Prostate gland (tissue), 2 donors: ENCODE measurements around the gene S100A16. TPM values are rescaled to one million over a fixed set of nuclear protein-coding genes. Genes with fewer than 3 reads are reported as not detected.
"Not testable (repeated sequence)": the region's sequence is repeated elsewhere in the genome, so short reads cannot be mapped to it uniquely, and the experiment has no call there.

Source experiments
- DNase-seq: peaks from one replicate; pipeline ENCODE4 v3.0.0-alpha.2; 2019; ENCODE audit warnings: low spot score
- H3K27ac ChIP-seq, 2 donors: fragments of 200-600 bp; sonication (generic); 2 replicates each; pipeline ENCODE4 v1.5.1; 2017 to 2019
- H3K27me3 ChIP-seq: fragments of 200-600 bp; sonication (generic); replicated peaks from 2 replicates; pipeline ENCODE4 v1.5.1; 2019; ENCODE audit not compliant: insufficient read depth
- H3K36me3 ChIP-seq, 2 donors: fragments of 200-600 bp; sonication (generic); 1 replicate in 1 of 2; 2 replicates in 1 of 2; pipeline versions ENCODE4 v1.5.1 to v1.8.1; 2017 to 2019
- H3K4me1 ChIP-seq: fragments of 200-600 bp; sonication (generic); replicated peaks from 2 replicates; pipeline ENCODE4 v1.5.1; 2019
- H3K4me3 ChIP-seq, 2 donors: fragments of 200-600 bp; sonication (generic); 2 replicates each; pipeline ENCODE4 v1.5.1; 2017 to 2019
- H3K9me3 ChIP-seq: fragments of 200-600 bp; sonication (generic); 2 replicates; pipeline ENCODE4 v1.5.1; 2017
- CTCF ChIP-seq, 4 experiments: fragments of 200-600 bp in 2 of 4; fragments of 450-650 bp in 2 of 4; sonication (generic) in 2 of 4; IDR thresholded peaks; 1 replicate in 3 of 4; 2 replicates in 1 of 4; pipeline ENCODE4 v1.5.1; 2016 to 2019; ENCODE audit warnings: antibody characterized with exemption in 4 of 4, mild to moderate bottlenecking in 2 of 4, moderate library complexity in 2 of 4
- POLR2A ChIP-seq: fragments of 450-650 bp; IDR thresholded peaks from one replicate; pipeline ENCODE4 v1.6.1; 2016; ENCODE audit warnings: antibody characterized with exemption, mild to moderate bottlenecking
- POLR2AphosphoS5 ChIP-seq: sonication (generic); formaldehyde crosslinking; IDR thresholded peaks from one replicate; pipeline ENCODE4 v1.6.1; 2017; ENCODE audit warnings: antibody characterized with exemption
- WGBS: methylation state at CpG from one replicate; pipeline ENCODE4 v1.1.5; 2018; 5-methylcytosine and 5-hydroxymethylcytosine counted together
- intact Hi-C: fragments of 100-400 bp; cut with DNase I; formaldehyde crosslinking; loops from one replicate; pipeline ENCODE4 v1.14.2; 2022
- total RNA-seq, 2 donors: library from RNA; depleted of rRNA; stranded (reverse); fragments of >200 nt; gene quantifications; one replicate each; pipeline ENCODE4 v1.1.0, GENCODE V29; 2016

Gene S100A16
- total RNA-seq, 2 donors from 2014 or later = 78.4 to 165 TPM

DNA sequence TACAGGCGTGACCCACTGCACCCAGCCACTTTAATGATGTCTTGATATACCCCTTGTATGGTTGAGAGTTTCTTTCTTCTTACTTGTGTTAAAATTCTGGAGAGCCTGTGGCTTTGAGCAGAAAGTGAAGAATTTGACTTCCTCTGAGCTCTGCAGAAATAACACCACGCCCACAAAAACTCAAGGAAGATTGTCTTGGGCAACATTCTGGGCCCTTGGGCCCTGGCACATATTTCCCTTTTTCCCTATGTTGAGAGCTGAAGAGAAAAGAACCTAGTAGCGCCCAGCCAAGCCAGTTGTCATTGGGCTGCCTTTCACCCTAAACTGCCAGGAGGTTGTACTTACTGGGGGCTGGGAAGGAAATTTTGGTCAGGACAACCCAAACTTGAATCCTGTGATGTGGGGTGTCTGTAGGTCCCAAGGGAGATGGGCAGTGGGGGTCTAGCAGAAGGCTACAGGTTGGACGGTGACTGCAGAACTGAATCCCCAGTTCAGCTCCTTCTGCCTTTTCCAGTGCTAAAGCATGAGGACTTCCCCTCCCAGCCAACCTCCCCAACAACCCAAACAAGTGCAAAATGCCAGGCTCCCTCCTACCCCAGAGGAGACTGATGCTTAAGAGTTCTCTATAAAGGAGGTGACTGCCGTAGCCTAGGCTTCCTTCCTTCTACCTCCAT is 33.9 kb upstream of the S100A16 start:
- Histone ChIP-seq H3K36me3 (peaks cover 6 to 11% of the 10 kb centered on the region in 2 donors), H3K27ac (no peak overlapping the region), H3K4me1 (peaks cover 4% of the 10 kb centered on the region), H3K27me3 (no peaks in the 10 kb centered on the region), H3K4me3 (no peak overlapping the region), H3K9me3 (no peaks in the 10 kb centered on the region)
- TF ChIP-seq POLR2AphosphoS5 = no peak
- no peak for TF ChIP-seq POLR2A
- no peak for TF ChIP-seq CTCF (IDR thresholded peaks at IDR 0.05)
- intact Hi-C loops = no loop called here
- 84% methylated on average over 5 of the region's 5 CpGs for WGBS
- DNase-seq = no peak

GRCh38 chr1:153643816-153644215 is 30.9 kb upstream of the S100A16 start:
- Histone ChIP-seq H3K4me1 (no peaks in the 10 kb centered on the region), H3K27ac (no peak overlapping the region), H3K36me3 (peaks cover 10 to 11% of the 10 kb centered on the region in 2 donors), H3K4me3 (no peak overlapping the region), H3K9me3 (no peaks in the 10 kb centered on the region), H3K27me3 (no peaks in the 10 kb centered on the region)
- intact Hi-C loops = no loop called here
- TF ChIP-seq POLR2AphosphoS5 (no peak), CTCF (IDR thresholded peaks at IDR 0.05) (no peak), POLR2A (no peak)
- no peak for DNase-seq

GRCh38 chr1:153643100-153643499 is 30.2 kb upstream of the S100A16 start:
- Histone ChIP-seq H3K9me3 (no peaks in the 10 kb centered on the region), H3K4me1 (no peaks in the 10 kb centered on the region), H3K4me3 (no peak overlapping the region), H3K27ac (no peak overlapping the region), H3K36me3 (peaks cover 10 to 16% of the 10 kb centered on the region in 2 donors), H3K27me3 (no peaks in the 10 kb centered on the region)
- no peak for TF ChIP-seq CTCF (IDR thresholded peaks at IDR 0.05)
- no peak for TF ChIP-seq POLR2AphosphoS5
- no peak for TF ChIP-seq POLR2A
- DNase-seq = no peak
- 88% methylated on average over 11 of the region's 11 CpGs for WGBS
- intact Hi-C loops = no loop called here

- 83% methylated on average over 11 of the region's 11 CpGs for WGBS
- Histone ChIP-seq H3K27me3 (no peaks in the 10 kb centered on the region), H3K36me3 (peaks cover 10 to 20% of the 10 kb centered on the region in 2 donors), H3K4me3 (no peak overlapping the region), H3K9me3 (no peaks in the 10 kb centered on the region), H3K27ac (no peak overlapping the region), H3K4me1 (no peaks in the 10 kb centered on the region)
- no peak for TF ChIP-seq POLR2A
- no peak for TF ChIP-seq POLR2AphosphoS5
- no peak for TF ChIP-seq CTCF (IDR thresholded peaks at IDR 0.05)
- intact Hi-C loops = no loop called here
- DNase-seq = no peak
Measured at GRCh38 chr1:153642161-153642560, 29.2 kb upstream of the S100A16 start.

GRCh38 chr1:153640861-153641260 is 27.9 kb upstream of the S100A16 start:
- intact Hi-C loops = no loop called here
- Histone ChIP-seq H3K27ac (no peak overlapping the region), H3K27me3 (no peaks in the 10 kb centered on the region), H3K4me3 (no peak overlapping the region), H3K36me3 (peaks cover 8 to 20% of the 10 kb centered on the region in 2 donors), H3K9me3 (no peaks in the 10 kb centered on the region), H3K4me1 (no peaks in the 10 kb centered on the region)
- no peak for DNase-seq
- TF ChIP-seq POLR2AphosphoS5 (no peak), CTCF (IDR thresholded peaks at IDR 0.05) (no peak), POLR2A (no peak)
- WGBS = 65% methylated on average over 6 of the region's 6 CpGs

- WGBS = 96% methylated on average over 5 of the region's 5 CpGs
- H3K4me1 ChIP-seq, DNase-seq, H3K27me3 ChIP-seq, H3K27ac ChIP-seq, H3K9me3 ChIP-seq, intact Hi-C loops, H3K4me3 ChIP-seq: not testable (repeated sequence)
- peaks cover 6 to 20% of the 10 kb centered on the region in 2 donors for H3K36me3 ChIP-seq
Measured at GRCh38 chr1:153640213-153640612, 27.3 kb upstream of the S100A16 start.
